HFF-Myc (cell line): ENCODE data around the gene PLPP4.
A peak's percentile ranks its signal among the peaks of the same experiment; 100 is the strongest.

Experiments used
- DNase-seq: peaks from one replicate; pipeline ENCODE4 v3.0.0-alpha.2; 2011; ENCODE audit warnings: low read depth; ENCODE audit errors: extremely low read depth
- H3K4me3 ChIP-seq: replicated peaks from 2 replicates; pipeline ENCODE4 v1.5.1; 2011; ENCODE audit warnings: low read depth, mild to moderate bottlenecking, control low read depth, low read length
- CTCF ChIP-seq: IDR thresholded peaks from 2 replicates; pipeline ENCODE4 v1.5.1; 2012; ENCODE audit warnings: mild to moderate bottlenecking, low read depth, low read length, control low read depth; ENCODE audit errors: missing control alignments

PLPP4 gene

GRCh38 chr10:120513307-120513796 lies 56.3 kb downstream of the PLPP4 start:
- no peak for DNase-seq
- no peak overlapping the region for H3K4me3 ChIP-seq
- TF ChIP-seq CTCF: no peak

GRCh38 chr10:120514035-120514620 lies 57.1 kb downstream of the PLPP4 start:
- no peak for TF ChIP-seq CTCF
- peak; percentile 29 for DNase-seq
- H3K4me3 ChIP-seq: no peak overlapping the region

- no peak overlapping the region for H3K4me3 ChIP-seq
- TF ChIP-seq CTCF: no peak
- no peak for DNase-seq
Measured at GRCh38 chr10:120514959-120515358, 57.9 kb downstream of the PLPP4 start.

GRCh38 chr10:120515741-120516140 lies 58.7 kb downstream of the PLPP4 start:
- no peak for DNase-seq
- no peak for TF ChIP-seq CTCF
- H3K4me3 ChIP-seq: no peak overlapping the region

- TF ChIP-seq CTCF: no peak
- no peak for DNase-seq
- no peak overlapping the region for H3K4me3 ChIP-seq
Measured at GRCh38 chr10:120516426-120516825, 59.4 kb downstream of the PLPP4 start.

GRCh38 chr10:120517196-120517595 lies 60.2 kb downstream of the PLPP4 start:
- no peak overlapping the region for H3K4me3 ChIP-seq
- no peak for DNase-seq
- TF ChIP-seq CTCF: no peak
